Central memory CD8-positive, alpha-beta T cell (primary cell): ENCODE measurements around the gene HDAC4.

Experiments used
- ATAC-seq: fragments of 150-1000 bp; cut with Tn5 transposase; replicated peaks from 2 replicates; pipeline ENCODE4 v1.10.0; 2022; ENCODE audit warnings: mild to moderate bottlenecking, moderate FRiP score, moderate number of reproducible peaks; ENCODE audit not compliant: poor library complexity, severe bottlenecking; ENCODE audit errors: extremely low read depth
- DNase-seq, 2 donors: peaks; one replicate each; pipeline ENCODE4 v3.0.0; 2021; ENCODE audit warnings: low spot score in 2 of 2
- H3K27ac Mint-ChIP-seq: one replicate; pipeline ENCODE4 v1.8.0; 2022; ENCODE audit warnings: low read depth, mild to moderate bottlenecking, moderate library complexity, mixed read lengths
- H3K27me3 Mint-ChIP-seq: one replicate; pipeline ENCODE4 v1.8.0; 2022; ENCODE audit warnings: mixed read lengths
- H3K36me3 Mint-ChIP-seq: one replicate; pipeline ENCODE4 v1.8.0; 2022; ENCODE audit warnings: mild to moderate bottlenecking, moderate library complexity, mixed read lengths; ENCODE audit not compliant: insufficient read depth
- H3K4me1 Mint-ChIP-seq: one replicate; pipeline ENCODE4 v1.8.0; 2022; ENCODE audit warnings: mixed read lengths
- H3K4me3 Mint-ChIP-seq: one replicate; pipeline ENCODE4 v1.8.0; 2022; ENCODE audit warnings: mild to moderate bottlenecking, moderate library complexity, mixed read lengths
- H3K9me3 Mint-ChIP-seq: one replicate; pipeline ENCODE4 v1.8.0; 2022; ENCODE audit warnings: mixed read lengths

The HDAC4 gene

DNA sequence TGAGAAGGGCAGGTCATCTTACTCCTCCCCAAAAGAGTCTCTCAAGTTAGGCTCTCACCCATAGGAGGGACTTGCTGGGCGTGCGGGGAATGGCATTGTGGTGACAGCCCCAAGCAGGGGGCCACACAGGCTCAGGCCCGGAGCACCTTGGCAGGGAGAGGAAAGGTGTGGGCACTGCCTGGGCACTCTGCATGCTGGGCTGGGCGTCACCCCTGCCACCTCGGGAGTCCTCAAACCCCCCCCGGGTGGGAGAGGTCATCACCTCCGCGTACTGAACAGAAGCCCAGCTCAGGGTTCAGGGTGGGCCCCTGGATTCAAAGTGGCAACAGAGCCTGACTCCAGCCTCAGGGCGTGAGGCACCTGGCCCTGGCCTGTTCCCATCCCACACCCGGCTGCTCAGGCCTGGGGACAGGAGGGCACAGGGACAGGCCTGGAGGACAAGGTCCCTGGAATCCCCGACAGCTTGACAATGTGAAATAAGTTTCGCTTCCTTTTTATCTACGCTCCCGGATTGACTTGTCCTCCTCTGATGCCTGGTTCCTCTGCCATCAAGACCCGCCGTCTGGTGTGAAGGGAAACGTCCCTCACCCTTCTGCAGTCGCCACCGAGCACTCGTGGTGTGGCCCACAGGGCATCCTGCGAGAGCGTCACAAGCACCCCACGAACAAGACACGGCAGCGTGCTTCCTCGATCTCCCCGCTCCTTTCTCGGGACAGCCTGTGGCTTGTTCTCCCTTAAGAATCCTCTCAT is 97.8 kb downstream of the HDAC4 start:
- H3K4me1 Mint-ChIP-seq, result peaks cover 27% of the 10 kb centered on the region
- DNase-seq (no peak), ATAC-seq (no peak)
- peak overlapping the region; percentile 85 for H3K27ac Mint-ChIP-seq
- H3K4me3 Mint-ChIP-seq, result no peak overlapping the region
- no peaks in the 10 kb centered on the region for H3K9me3 Mint-ChIP-seq
- peaks cover 3% of the 10 kb centered on the region for H3K36me3 Mint-ChIP-seq
- H3K27me3 Mint-ChIP-seq, result no peaks in the 10 kb centered on the region

DNA sequence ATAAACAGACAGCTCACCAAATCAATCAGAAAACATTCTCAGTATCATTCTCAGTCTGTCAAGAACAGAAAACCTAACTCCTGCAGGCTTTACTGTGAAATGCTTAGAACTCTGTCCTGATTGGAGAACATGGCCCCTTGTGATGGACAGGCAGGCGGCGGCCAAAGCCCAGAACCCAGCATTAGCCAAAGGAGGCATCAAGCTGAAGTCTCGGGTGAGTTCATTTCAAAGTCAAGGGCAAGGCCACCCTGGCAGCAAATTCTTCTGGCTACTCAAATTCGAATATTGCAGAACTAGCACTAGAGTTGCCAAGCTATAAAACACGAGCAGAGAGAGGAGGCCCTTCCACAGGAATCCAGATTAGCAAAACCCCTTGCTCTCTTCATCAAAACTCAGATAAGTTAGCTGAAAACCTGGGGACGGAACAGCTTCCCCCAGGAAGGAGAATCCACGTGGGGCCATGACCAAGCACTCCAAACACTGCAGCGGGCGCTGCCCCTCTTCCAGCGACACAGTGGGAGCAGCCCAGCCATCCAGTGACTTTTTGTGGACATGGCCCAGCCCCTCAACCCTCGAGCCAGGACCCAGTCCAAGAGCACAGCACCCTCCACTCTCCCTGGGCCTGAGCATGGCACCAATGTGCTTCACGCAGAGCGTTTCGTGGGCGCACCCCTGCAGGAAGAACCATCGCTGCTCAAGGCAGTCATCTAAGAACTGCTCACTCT is 98.6 kb downstream of the HDAC4 start:
- Mint-ChIP-seq H3K4me1 (peaks cover 34% of the 10 kb centered on the region), H3K27ac (peak overlapping the region; percentile 85), H3K4me3 (no peak overlapping the region), H3K27me3 (no peaks in the 10 kb centered on the region), H3K9me3 (no peaks in the 10 kb centered on the region), H3K36me3 (peaks cover 3% of the 10 kb centered on the region)
- DNase-seq (no peak), ATAC-seq (no peak)

DNA sequence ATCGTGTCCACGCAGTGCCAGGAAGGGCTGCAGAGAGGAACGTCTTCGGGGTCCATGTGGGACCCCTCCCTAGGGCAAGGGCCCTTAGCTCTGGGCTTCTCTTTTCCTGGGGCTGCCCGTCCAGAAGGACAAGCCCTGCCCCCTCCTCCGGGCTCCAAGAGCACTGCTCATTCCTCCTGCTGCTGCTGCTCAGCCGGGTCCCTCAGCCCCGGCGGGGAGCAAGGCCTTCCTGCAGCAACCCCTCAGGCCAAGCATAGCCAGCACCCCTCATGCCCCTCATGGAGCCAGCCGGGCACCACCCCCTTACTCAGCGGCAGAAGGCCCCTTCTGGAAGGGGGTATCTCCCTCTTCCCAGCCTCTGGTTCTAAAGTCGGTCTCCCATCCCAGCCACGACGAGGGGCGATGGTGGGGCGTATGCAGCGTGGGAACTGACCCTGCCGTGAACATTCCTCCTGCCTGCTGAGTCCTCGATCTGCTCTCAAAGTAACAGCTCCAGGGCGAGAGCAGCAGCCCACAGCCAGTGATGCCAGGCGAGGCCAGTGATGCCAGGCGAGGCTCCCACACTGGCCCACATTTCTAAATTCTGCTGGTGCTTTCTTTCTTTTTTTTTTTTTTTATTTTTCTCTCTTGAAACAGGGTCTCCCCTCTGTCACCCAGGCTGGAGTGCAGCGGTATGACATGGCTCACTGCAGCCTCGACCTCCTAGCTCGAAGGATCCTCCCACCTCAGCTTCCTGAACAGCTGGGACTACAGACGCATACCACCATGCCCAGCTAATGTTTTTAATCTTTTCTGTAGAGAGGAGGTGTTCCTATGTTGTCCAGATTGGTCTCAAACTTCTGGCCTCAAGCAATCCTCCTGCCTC is 99.7 kb downstream of the HDAC4 start:
- no peaks in the 10 kb centered on the region for H3K9me3 Mint-ChIP-seq
- ATAC-seq, result no peak
- H3K27me3 Mint-ChIP-seq, result no peaks in the 10 kb centered on the region
- H3K4me3 Mint-ChIP-seq, result no peak overlapping the region
- no peak for DNase-seq
- H3K36me3 Mint-ChIP-seq, result peaks cover 3% of the 10 kb centered on the region
- H3K27ac Mint-ChIP-seq, result no peak overlapping the region
- H3K4me1 Mint-ChIP-seq, result peaks cover 34% of the 10 kb centered on the region

DNA sequence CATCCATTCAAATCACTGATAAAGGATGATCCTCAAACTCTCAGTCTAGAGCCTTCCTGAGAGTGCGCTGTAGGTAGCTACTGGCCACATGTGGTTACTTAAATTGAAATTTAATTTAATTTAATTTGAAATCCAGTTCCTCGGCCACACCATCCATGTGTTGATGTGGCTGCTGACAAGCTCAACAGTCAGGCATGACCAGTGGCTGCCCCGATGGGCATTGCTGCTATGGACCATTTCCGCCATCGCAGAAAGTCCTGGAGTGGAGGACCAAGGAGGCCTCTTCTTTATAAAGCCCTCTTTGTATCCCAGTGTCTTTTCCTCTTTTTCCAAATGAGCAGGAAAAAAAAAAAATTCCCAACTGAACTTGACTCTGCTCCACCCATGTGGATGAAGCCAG is 100.6 kb downstream of the HDAC4 start:
- H3K4me3 Mint-ChIP-seq, result no peak overlapping the region
- peaks cover 6% of the 10 kb centered on the region for H3K36me3 Mint-ChIP-seq
- no peak for ATAC-seq
- no peaks in the 10 kb centered on the region for H3K9me3 Mint-ChIP-seq
- peaks cover 39% of the 10 kb centered on the region for H3K4me1 Mint-ChIP-seq
- no peak for DNase-seq
- no peak overlapping the region for H3K27ac Mint-ChIP-seq
- no peaks in the 10 kb centered on the region for H3K27me3 Mint-ChIP-seq

DNA sequence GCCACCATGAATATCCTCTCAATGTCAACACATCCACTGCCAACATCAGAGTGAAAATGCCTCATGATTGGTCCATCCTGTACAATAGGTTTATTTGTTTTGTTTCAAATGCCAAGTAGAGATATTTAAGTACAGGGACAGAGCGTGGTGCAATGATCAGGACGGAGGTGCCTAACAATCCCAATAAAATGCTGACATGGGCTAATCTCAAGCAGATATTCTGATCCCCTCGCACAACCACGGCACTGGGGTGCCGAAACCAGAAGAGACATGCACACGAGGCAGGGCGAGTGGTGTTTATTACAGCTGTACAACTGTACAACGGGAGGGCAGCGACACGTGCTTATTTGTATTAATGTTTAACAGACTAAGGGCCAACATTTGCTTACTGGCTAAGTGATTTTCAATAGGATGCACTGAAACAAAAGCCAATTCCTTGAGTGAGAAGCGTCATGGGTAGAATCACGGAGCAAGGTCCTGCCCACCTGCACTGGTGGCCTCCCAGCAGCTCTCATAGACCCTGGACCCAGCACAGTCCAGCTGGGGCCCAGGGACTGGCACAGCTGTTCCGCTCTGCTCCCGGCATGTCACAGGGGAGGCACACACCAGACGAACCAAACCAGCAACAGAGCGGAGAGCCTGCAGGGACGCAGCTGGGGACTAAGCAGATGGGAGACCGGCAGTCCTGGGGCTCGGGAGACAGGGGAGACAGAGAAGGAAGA is 101.4 kb downstream of the HDAC4 start:
- ATAC-seq (no peak), DNase-seq (no peak)
- no peaks in the 10 kb centered on the region for H3K9me3 Mint-ChIP-seq
- H3K27me3 Mint-ChIP-seq, result no peaks in the 10 kb centered on the region
- H3K4me1 Mint-ChIP-seq, result peaks cover 41% of the 10 kb centered on the region
- no peak overlapping the region for H3K4me3 Mint-ChIP-seq
- H3K27ac Mint-ChIP-seq, result peak overlapping the region; percentile 89
- H3K36me3 Mint-ChIP-seq, result peaks cover 6% of the 10 kb centered on the region

DNA sequence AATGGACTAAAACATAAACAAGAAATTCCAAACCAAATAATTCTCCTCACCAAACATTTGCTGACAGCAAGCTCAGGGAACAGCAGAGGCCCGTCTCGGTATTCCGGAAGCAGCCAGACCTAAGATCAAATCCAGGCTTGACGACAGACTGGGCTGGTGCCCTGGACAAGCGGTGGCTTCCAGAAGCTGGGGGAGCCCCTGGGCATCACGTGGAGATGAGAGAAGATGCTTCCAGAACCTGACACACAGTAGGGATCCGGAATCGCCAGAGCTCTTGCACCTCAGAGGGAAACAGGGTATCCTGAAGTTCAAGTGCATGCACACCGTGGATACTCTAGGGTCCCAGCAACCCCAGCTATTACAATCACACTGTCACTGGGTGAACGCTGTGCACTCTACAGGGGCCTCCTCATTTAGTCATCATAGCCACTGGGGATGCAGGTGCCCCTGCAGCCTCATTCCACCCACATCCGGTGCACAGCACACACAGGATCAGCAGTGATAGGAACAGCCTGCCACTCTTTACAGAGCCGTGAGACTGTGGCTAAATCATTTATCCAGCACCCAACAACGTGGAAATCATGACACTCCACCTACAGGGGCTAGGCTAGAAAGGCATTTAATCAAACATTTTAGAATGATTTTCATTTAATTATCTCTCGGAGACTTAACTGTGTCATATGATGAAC is 102.6 kb downstream of the HDAC4 start:
- Mint-ChIP-seq H3K27me3 (no peaks in the 10 kb centered on the region), H3K4me1 (peaks cover 37% of the 10 kb centered on the region), H3K36me3 (peaks cover 10% of the 10 kb centered on the region), H3K4me3 (peak overlapping the region; percentile 71), H3K9me3 (no peaks in the 10 kb centered on the region), H3K27ac (peak overlapping the region; percentile 89)
- DNase-seq (peak; percentile 41 to 80), ATAC-seq (peak; percentile 94)

DNA sequence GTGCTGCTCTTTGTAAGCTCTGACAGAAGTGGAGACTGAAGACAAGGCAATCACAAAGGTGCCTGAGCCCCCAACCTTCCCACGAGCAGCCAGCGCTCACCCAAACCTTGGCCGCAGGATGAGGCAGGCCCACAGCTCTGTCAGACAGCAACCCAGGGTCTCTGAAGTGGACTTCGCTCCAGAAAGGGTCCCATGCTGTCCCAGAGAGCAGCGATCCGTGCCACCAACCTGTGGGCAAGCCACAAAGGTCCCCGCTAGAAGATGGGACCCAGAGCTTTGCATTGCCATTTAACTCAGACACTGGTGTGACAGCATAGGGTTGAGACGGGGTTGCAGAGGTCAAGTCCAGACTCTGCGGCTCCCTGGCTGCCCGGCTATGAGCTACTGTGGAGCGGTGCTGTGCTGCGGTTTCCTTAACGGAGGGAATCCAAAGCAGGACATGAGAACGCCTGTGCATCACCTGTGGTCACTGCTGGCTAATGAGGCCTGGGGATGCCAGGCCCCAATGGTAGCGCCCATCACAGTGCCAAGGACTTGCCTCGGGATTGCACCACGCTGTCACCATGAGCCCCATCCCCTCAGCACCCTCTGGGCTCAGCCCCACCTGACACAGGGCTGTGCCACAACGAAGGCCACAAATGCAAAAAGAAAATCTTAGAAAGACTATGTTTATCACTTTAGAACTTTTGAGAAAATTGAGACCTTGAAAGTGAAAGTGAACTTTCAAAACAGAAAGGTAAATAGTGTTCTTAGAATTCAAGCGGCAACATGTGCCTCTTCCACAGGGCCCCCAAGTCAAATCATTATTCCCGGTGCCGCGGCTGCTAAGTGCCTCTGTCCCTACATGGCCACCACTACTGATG is 103.4 kb downstream of the HDAC4 start:
- no peak for ATAC-seq
- Mint-ChIP-seq H3K9me3 (no peaks in the 10 kb centered on the region), H3K36me3 (peaks cover 10% of the 10 kb centered on the region), H3K27ac (peak overlapping the region; percentile 89), H3K4me3 (peak overlapping the region; percentile 71), H3K27me3 (no peaks in the 10 kb centered on the region), H3K4me1 (peaks cover 36% of the 10 kb centered on the region)
- DNase-seq, result no peak

DNA sequence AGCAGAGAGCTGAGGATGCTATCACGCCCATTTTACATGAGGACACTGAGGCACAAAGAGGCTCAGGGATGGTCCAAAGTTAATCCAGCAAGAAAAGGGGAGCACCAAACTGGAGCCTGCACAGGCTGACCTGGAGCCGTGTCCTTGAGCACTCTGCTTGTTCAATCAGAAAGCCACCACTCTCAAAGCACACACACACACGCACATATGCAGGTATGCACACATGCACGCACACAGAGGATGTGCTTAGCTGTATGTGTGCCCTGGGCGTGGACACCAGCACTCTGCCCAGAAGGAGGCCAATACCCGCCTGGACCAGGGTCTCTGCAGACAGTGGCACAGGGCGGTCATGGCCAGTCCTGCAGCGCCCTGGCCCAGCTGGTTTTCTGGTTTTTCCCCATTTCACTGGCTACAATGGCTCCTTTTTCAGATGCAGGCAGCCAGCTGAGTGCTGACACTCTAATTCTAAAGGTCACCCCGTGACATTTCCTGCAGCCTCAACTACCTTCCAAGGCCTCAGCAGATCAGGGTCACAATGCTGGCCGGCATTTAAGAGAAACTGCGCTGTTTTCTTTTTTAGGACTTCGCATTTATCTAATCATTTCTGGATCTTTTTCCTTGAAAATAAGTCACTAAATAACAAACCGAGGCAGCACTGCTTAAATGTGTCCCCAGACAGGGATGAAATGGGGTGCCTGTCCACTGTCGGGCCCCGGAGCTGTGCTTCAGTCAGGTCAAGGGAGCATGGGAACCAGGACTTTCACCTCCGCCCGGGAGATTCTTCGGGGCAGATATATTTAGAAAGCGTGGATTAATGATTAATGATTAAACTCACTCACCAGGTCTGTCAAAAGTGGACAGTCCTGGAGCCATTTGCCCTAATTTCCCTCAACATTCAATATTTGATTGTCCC is 104.5 kb downstream of the HDAC4 start:
- Mint-ChIP-seq H3K9me3 (no peaks in the 10 kb centered on the region), H3K27ac (peak overlapping the region; percentile 92), H3K4me3 (peak overlapping the region; percentile 72), H3K4me1 (peaks cover 36% of the 10 kb centered on the region), H3K36me3 (peaks cover 10% of the 10 kb centered on the region), H3K27me3 (no peaks in the 10 kb centered on the region)
- no peak for ATAC-seq
- DNase-seq, result no peak

DNA sequence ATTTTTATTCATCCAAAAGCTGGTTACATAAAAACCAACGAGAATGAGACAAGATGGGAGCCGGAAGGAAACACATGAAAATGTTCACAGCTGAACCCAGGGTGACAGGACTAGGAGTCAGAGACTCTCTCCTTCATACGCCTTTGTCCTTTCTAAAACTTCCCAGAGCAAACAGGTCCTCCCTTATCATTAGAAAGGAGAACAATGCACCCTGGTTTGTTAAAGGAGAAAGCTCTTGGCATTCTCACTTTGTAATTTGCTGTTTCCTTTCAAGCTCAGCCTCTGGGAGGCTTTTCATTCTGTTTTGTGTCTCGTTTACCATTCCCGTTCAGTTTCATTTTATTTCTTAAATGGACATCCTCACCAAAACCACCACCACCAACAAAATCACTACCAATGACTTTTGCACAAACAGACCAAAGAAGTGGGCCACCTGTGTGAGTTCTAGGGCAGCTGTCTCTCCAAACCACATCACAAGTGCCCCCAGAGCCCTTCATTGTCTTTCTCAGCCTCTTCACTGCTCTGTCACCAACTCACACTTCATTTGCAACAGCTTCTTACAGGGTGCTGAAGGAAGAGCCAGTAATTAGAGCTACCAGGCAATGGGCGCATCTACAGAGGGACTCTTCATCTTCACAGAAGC is 105.3 kb downstream of the HDAC4 start:
- ATAC-seq, result no peak
- Mint-ChIP-seq H3K27ac (peak overlapping the region; percentile 92), H3K36me3 (peaks cover 11% of the 10 kb centered on the region), H3K27me3 (no peaks in the 10 kb centered on the region), H3K9me3 (no peaks in the 10 kb centered on the region), H3K4me3 (peak overlapping the region; percentile 72), H3K4me1 (peaks cover 36% of the 10 kb centered on the region)
- no peak for DNase-seq

DNA sequence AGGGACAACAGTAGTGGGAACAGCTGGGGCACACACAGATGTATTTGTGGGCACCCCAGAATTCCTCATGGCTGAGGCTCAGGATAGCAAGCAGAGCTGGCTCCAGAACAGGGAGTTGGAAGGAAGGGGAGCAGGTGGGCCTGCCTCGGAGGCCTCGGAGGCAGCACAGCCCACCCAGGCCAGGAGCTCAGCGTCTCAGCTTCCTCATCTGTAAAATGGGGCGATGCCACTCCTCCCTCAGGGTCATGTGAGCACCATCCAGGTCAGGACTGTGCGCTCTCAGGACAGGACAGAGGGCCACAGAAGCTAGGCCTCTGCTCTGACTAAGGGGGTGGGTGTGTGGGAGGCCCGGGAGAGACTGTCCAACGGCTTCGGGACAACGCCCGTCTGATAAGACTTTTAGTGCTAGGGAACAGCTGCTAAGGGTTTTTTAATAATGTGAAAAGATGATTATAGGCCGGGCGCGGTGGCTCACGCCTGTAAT is 106.2 kb downstream of the HDAC4 start:
- no peak for DNase-seq
- no peaks in the 10 kb centered on the region for H3K9me3 Mint-ChIP-seq
- H3K36me3 Mint-ChIP-seq, result peaks cover 14% of the 10 kb centered on the region
- H3K4me1 Mint-ChIP-seq, result peaks cover 45% of the 10 kb centered on the region
- H3K27me3 Mint-ChIP-seq, result no peaks in the 10 kb centered on the region
- peak overlapping the region; percentile 92 for H3K27ac Mint-ChIP-seq
- H3K4me3 Mint-ChIP-seq, result peak overlapping the region; percentile 74
- ATAC-seq, result no peak
